Activated effector memory CD4-positive, alpha-beta T cell treated with Interleukin-2 at 50 U/mL for 16 hours (primary cell): ENCODE data around the gene BMI1.

Experiments used
- DNase-seq: peaks from one replicate; pipeline ENCODE4 v3.0.0-alpha.2; 2020

BMI1 gene

GRCh38 chr10:22319980-22320558, 830 bp upstream of the BMI1 start:
- no peak for DNase-seq

GRCh38 chr10:22321156-22321923, 441 bp downstream of the BMI1 start:
- peak; percentile 56 for DNase-seq

- DNase-seq: no peak
Measured at GRCh38 chr10:22321924-22322640, 1.2 kb downstream of the BMI1 start.

GRCh38 chr10:22322641-22323160, 1.8 kb downstream of the BMI1 start:
- DNase-seq: no peak

- no peak for DNase-seq
Measured at GRCh38 chr10:22323538-22324305, 2.8 kb downstream of the BMI1 start.

GRCh38 chr10:22324413-22324812, 3.5 kb downstream of the BMI1 start:
- DNase-seq: no peak

- DNase-seq: no peak
Measured at GRCh38 chr10:22324893-22325271, 4.0 kb downstream of the BMI1 start.

GRCh38 chr10:22325272-22326144, 4.6 kb downstream of the BMI1 start:
- peak; percentile 65 for DNase-seq

GRCh38 chr10:22326145-22326702, 5.3 kb downstream of the BMI1 start:
- no peak for DNase-seq

- DNase-seq: no peak
Measured at GRCh38 chr10:22329150-22329549, 8.3 kb downstream of the BMI1 start.

- DNase-seq: no peak
Measured at GRCh38 chr10:22332116-22332692, 11.3 kb downstream of the BMI1 start.

- no peak for DNase-seq
Measured at GRCh38 chr10:22333167-22333974, 12.5 kb downstream of the BMI1 start.

- no peak for DNase-seq
Measured at GRCh38 chr10:22333975-22334282, 13.0 kb downstream of the BMI1 start.

GRCh38 chr10:22334414-22335172, 13.7 kb downstream of the BMI1 start:
- no peak for DNase-seq

- peak; percentile 59 for DNase-seq
Measured at GRCh38 chr10:22335173-22335933, 14.5 kb downstream of the BMI1 start.

- DNase-seq: no peak
Measured at GRCh38 chr10:22338185-22338900, 17.4 kb downstream of the BMI1 start.

GRCh38 chr10:22338931-22339330, 18.0 kb downstream of the BMI1 start:
- DNase-seq: no peak

GRCh38 chr10:22339761-22340328, 18.9 kb downstream of the BMI1 start:
- no peak for DNase-seq
